Activated CD4-positive, CD25-positive, alpha-beta regulatory T cell (primary cell): ENCODE results near the gene ARF3.
A peak's percentile ranks its signal among the peaks of the same experiment; 100 is the strongest.

Source experiments
- DNase-seq, 4 experiments: peaks; one replicate each; lab custom pipeline; 2025; lab: John Stamatoyannopoulos, UW

Gene ARF3

GRCh38 chr12:48957141-48958048 lies at the start of gene ARF3:
Gene ARF3 (minus strand): TSS chr12:48957487. CDS start chr12:48941095, 16,392 bp downstream.
- peak; percentile 82 to 84 (median 84) for DNase-seq

- DNase-seq = no peak
Observed at GRCh38 chr12:49000346-49000745, 43.1 kb upstream of the ARF3 start.

- no peak for DNase-seq
Observed at GRCh38 chr12:48999371-49000131, 42.3 kb upstream of the ARF3 start, which contains the start of gene DDN. Gene DDN (minus strand): TSS chr12:48999375. CDS start chr12:48999287, 88 bp downstream.

GRCh38 chr12:48998497-48999353 lies 41.4 kb upstream of the ARF3 start:
- DNase-seq = no peak

- DNase-seq = no peak
Observed at GRCh38 chr12:48997719-48998496, 40.6 kb upstream of the ARF3 start.

GRCh38 chr12:48996794-48997718 lies 39.8 kb upstream of the ARF3 start:
- DNase-seq = peak in 1 of 4 experiments; percentile 46

- DNase-seq = no peak
Observed at GRCh38 chr12:48995086-48995879, 38.0 kb upstream of the ARF3 start.

- DNase-seq = no peak
Observed at GRCh38 chr12:48994224-48995085, 37.2 kb upstream of the ARF3 start.

- DNase-seq = no peak
Observed at GRCh38 chr12:48993787-48994186, 36.5 kb upstream of the ARF3 start.

GRCh38 chr12:48991247-48992050 lies 34.2 kb upstream of the ARF3 start:
- DNase-seq = no peak

GRCh38 chr12:48990552-48990951 lies 33.3 kb upstream of the ARF3 start:
- DNase-seq = no peak

- peak; percentile 39 to 67 (median 50) for DNase-seq
Observed at GRCh38 chr12:48988030-48988649, 30.9 kb upstream of the ARF3 start.

- DNase-seq = no peak
Observed at GRCh38 chr12:48986720-48987291, 29.5 kb upstream of the ARF3 start.

GRCh38 chr12:48985901-48986300 lies 28.6 kb upstream of the ARF3 start:
- no peak for DNase-seq

- no peak for DNase-seq
Observed at GRCh38 chr12:48985475-48985897, 28.2 kb upstream of the ARF3 start.

GRCh38 chr12:48982397-48983080 lies 25.3 kb upstream of the ARF3 start:
- DNase-seq = no peak
